HG02970 (cell line): ENCODE data around the gene SERPINA12.

Experiments used
- ATAC-seq: cut with Tn5 transposase; IDR thresholded peaks from one replicate; pipeline ENCODE4 v1.9.1; 2021; ENCODE audit warnings: mild to moderate bottlenecking, moderate library complexity, moderate number of reproducible peaks; ENCODE audit not compliant: unreplicated experiment, low FRiP score

The SERPINA12 gene

DNA sequence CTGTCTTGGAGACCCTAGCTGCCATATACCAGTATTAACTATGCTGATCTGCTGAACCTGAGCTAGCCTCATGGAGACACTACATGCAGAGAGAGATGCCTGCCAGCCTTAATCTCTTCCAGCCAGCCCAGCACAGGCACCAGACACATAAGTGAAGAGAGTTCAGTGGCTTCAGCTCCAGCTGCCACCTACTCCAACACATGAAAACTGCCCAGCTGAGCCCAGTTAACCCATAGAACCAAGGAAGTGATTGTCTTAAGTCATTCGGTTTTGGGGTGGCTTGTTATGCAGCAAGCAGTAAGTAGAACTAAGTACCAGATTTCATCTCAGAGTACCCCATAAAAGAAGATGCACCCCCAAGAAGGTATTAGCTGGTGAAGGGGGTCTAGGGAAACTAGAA lies 64.3 kb downstream of the SERPINA12 start:
- ATAC-seq, result no peak

DNA sequence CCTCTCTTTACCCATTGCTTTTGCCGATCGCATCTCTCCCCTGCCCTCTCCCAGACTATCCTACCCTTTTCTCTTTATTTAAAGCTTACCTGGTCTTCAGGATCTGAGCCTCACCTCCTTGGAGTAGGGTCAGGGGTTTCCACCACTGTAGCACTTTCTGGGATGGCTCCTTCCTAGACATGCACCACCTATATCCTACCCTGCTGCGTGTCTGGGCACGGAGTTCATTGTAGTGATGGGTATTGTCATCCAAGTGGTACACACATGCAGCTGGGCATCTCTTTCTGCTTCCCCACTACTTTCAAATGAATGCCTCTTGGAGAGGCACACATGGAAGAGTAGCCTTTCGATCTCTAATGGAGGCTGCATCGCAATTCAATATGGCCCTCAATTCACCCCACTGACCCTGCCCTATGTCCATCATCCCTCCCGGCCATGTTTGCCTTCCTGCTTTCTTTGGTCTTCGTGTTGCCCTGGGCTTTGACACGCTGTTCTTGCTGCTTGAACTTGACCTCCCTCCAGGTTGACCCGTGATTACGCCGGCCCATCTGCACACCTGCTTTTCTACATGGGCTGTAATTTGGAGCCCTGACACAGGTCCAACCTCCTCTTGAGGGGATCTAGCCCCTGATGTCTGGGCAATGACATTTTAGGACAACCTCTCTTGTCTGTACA lies 67.6 kb downstream of the SERPINA12 start:
- ATAC-seq, result no peak

DNA sequence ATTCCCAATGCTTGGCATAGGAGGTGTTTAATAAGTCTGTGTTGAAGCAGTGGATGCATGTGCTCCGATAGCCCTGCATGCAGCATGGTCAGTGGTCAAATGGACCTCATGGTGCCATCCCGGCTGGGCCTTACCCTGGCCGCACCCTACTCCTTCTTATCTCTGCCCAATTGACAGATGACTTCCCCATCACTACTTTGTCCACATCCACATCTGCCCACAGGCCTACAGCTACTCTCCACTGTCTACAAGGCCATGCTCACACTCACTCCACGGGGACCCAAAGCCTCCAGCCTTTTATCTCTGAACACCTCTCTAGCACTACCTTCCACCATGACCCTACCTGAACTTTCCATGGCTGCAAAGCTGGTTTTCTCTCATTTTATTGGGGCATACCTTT lies 68.1 kb downstream of the SERPINA12 start:
- ATAC-seq, result no peak

DNA sequence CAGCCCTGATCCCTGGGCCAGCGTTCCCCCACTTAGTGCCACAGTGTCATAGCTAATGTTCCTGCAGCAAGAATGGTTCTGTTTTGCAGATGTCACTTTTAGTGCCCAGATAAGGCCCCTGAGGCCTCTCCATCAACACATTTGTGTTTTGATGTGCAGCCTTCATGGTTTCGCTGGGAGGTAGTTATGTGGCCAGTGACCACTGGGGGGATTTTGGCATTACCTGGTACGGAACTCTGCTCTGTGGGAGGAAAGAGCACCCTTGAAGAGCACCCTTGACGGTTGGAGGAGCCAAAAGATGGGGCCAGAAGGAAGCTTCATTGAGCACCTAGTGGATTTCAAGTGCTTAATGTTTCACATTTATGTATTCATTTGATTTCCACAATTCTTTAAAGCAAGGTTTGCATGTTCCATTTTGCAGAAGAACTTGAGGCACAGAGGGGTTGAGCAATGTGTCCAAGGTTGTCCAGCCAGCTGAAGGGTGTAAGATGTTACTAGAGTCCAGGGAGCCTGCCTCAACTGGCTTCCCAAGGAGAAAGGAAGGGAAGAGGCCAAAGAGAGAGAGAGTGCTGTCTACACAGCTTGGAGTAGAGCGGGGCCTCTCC lies 69.7 kb downstream of the SERPINA12 start:
- ATAC-seq, result no peak
